Heart left ventricle (tissue), 16 donors: Measurements from ENCODE around the gene CT47C1. TPM values are rescaled to one million over a fixed set of nuclear protein-coding genes. Genes with fewer than 3 reads are reported as not detected.

Source experiments
- ATAC-seq, 4 donors: fragments of 200-7000 bp; cut with Tn5 transposase; one replicate each; pipeline ENCODE4 v1.9.1; 2020 to 2022; ENCODE audit warnings: moderate library complexity in 4 of 4, mild to moderate bottlenecking in 3 of 4, moderate number of reproducible peaks in 1 of 4
- DNase-seq, 5 donors: peaks; one replicate each; pipeline ENCODE4 v3.0.0-alpha.2; 2020
- H3K27ac ChIP-seq, 12 donors: fragments of 200-600 bp; sonication (generic) in 4 of 12; one replicate each; pipeline versions ENCODE4 v1.5.0 to v1.8.0; 2016 to 2022; ENCODE audit warnings: mild to moderate bottlenecking in 2 of 12
- H3K27me3 ChIP-seq, 9 donors: fragments of 200-600 bp; sonication (generic) in 2 of 9; one replicate each; pipeline versions ENCODE4 v1.5.1 to v1.8.0; 2016 to 2022; ENCODE audit warnings: mild to moderate bottlenecking in 3 of 9
- H3K36me3 ChIP-seq, 9 donors: fragments of 200-600 bp; sonication (generic) in 2 of 9; one replicate each; pipeline versions ENCODE4 v1.5.0 to v1.8.0; 2018 to 2022; ENCODE audit warnings: mild to moderate bottlenecking in 2 of 9
- H3K4me1 ChIP-seq, 12 donors: fragments of 200-600 bp; sonication (generic) in 4 of 12; one replicate each; pipeline versions ENCODE4 v1.5.0 to v1.8.0; 2016 to 2022; ENCODE audit warnings: mild to moderate bottlenecking in 3 of 12
- H3K4me3 ChIP-seq, 12 donors: fragments of 200-600 bp; sonication (generic) in 4 of 12; one replicate each; pipeline versions ENCODE4 v1.5.0 to v1.8.0; 2017 to 2022; ENCODE audit warnings: mild to moderate bottlenecking in 9 of 12, moderate library complexity in 4 of 12
- H3K9me3 ChIP-seq, 12 donors: fragments of 200-600 bp; sonication (generic) in 4 of 12; one replicate each; pipeline versions ENCODE4 v1.5.0 to v1.8.0; 2016 to 2022; ENCODE audit warnings: mild to moderate bottlenecking in 1 of 12
- POLR2A ChIP-seq, 2 donors: fragments of 450-650 bp; IDR thresholded peaks; one replicate each; pipeline ENCODE4 v1.6.1; 2017; ENCODE audit warnings: antibody characterized with exemption in 2 of 2, mild to moderate bottlenecking in 2 of 2, moderate library complexity in 2 of 2
- WGBS, 4 donors: extraction: QIAGEN DNeasy Blood & Tissue Kit in 2 of 4; methylation state at CpG; one replicate each; pipeline versions ENCODE4 v1.1.5 to v1.1.7; 2013 to 2018; 5-methylcytosine and 5-hydroxymethylcytosine counted together
- intact Hi-C, 10 donors: fragments of 100-400 bp; cut with DNase I; formaldehyde crosslinking; loops; one replicate each; pipeline versions ENCODE4 v1.11.1 to v1.14.2; 2022
- polyA plus RNA-seq, 2 donors: library from polyadenylated mRNA; stranded (reverse); fragments of 200-250 nt; gene quantifications; one replicate each; pipeline ENCODE4 v1.2.3, GENCODE V29; 2013
- total RNA-seq, 9 donors: library from RNA; depleted of rRNA in 2 of 9; stranded (reverse); fragments of >200 nt in 2 of 9; fragmentation: NEBNext Ultra II Directional in 3 of 9; extraction: Animal tissue kit (Norgen Biotek cat#: 25700) in 3 of 9; gene quantifications; one replicate each; pipeline versions ENCODE4 v1.1.0 to v1.2.4, GENCODE V29; 2016 to 2023
- TF ChIP-seq, protein P1 (sequence below), 12 donors: fragments of 200-600 bp; sonication (generic) in 4 of 12; IDR thresholded peaks; one replicate each; pipeline versions ENCODE4 v1.5.0 to v1.8.0; 2018 to 2022; ENCODE audit warnings: antibody characterized with exemption in 12 of 12, mild to moderate bottlenecking in 5 of 12
- donor health status: ischemic (EF 13 %, LVEDD 7.1; RV severe dilation, severe dysfunction).
- donor health status: healthy with polysubstance abuse.
- donor health status: DM: no; HTN: yes; CAD: no.
- donor health status: DM: no; HTN: no; CAD: no.
- donor health status: ischemic (EF 25% LVEDD 6.9; RV normal size, moderate dysfunction).
- donor health status: ischemic (EF 25% LVEDD 5.7; RV mildly dilated, moderate dysfunction).
- donor health status: healthy.
- donor health status: DM: yes; HTN: yes; CAD: no.
- donor health status: ischemic (EF 35%, LVEDD 5.7; RV mildly dilated, moderate dysfunction).
- donor health status: nonischemic (EF 11% LVEDD 7.7; RV severe dilation, severe dysfunction).
- donor health status: DM: yes; HTN: yes; CAD: no.
- donor health status: PGD.
- donor health status: ischemic (EF 29% LVEDD 5.4; RV normal size, mild dysfunction).
- donor health status: nonischemic (EF 23%, LVEDD 6.1; RV moderate dilation, normal function).

Gene CT47C1
- total and polyA plus RNA-seq, 11 donors = not detected

GRCh38 chrX:119042040-119042439 is 30.8 kb upstream of the CT47C1 start:
- DNase-seq (no peak), ATAC-seq (no peak)
- intact Hi-C loops = no loop called here
- 78 to 99% (median 89%) methylated on average over 3 of the region's 3 CpGs for WGBS, 4 donors
- H3K27ac ChIP-seq = peak overlapping the region in 5 of 12 donors; percentile 0 to 76 (median 50)
- peaks cover 0 to 23% (median 8%) of the 10 kb centered on the region in 12 donors for H3K4me1 ChIP-seq
- H3K9me3 ChIP-seq = no peaks in the 10 kb centered on the region
- TF ChIP-seq, protein P1, sequence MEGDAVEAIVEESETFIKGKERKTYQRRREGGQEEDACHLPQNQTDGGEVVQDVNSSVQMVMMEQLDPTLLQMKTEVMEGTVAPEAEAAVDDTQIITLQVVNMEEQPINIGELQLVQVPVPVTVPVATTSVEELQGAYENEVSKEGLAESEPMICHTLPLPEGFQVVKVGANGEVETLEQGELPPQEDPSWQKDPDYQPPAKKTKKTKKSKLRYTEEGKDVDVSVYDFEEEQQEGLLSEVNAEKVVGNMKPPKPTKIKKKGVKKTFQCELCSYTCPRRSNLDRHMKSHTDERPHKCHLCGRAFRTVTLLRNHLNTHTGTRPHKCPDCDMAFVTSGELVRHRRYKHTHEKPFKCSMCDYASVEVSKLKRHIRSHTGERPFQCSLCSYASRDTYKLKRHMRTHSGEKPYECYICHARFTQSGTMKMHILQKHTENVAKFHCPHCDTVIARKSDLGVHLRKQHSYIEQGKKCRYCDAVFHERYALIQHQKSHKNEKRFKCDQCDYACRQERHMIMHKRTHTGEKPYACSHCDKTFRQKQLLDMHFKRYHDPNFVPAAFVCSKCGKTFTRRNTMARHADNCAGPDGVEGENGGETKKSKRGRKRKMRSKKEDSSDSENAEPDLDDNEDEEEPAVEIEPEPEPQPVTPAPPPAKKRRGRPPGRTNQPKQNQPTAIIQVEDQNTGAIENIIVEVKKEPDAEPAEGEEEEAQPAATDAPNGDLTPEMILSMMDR (IDR thresholded peaks at IDR 0.05) = no peak
- no peak for TF ChIP-seq POLR2A (IDR thresholded peaks at IDR 0.05)
- H3K27me3 ChIP-seq = peaks cover 0 to 10% (median 0%) of the 10 kb centered on the region in 9 donors
- no peak overlapping the region for H3K4me3 ChIP-seq
- no peaks in the 10 kb centered on the region for H3K36me3 ChIP-seq

DNA sequence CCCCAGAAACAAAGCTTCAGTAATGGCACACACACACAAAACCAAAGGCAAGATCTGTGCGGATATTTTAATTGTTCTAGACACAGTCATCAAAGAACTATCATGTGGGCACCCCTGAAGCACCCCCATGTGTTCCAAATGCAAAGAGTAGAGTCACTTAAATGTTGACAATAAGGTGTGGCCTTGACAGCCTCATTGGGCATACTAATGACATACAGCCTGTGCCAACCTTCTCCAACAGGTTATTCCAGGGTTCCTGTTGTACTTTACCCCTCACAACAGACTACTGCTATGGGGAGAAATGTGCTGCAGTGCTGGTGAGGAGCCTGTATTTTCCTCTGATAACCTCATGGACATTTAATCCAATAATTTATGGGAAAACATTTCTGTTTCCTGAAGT is 29.8 kb upstream of the CT47C1 start:
- 69 to 100% (median 89%) methylated on average over 1 of the region's 1 CpG for WGBS, 4 donors
- intact Hi-C loops = no loop called here
- H3K4me1 ChIP-seq = peaks cover 0 to 23% (median 8%) of the 10 kb centered on the region in 12 donors
- H3K9me3 ChIP-seq = no peaks in the 10 kb centered on the region
- no peak for ATAC-seq
- no peak for DNase-seq
- TF ChIP-seq, protein P1 (IDR thresholded peaks at IDR 0.05) = no peak
- TF ChIP-seq POLR2A (IDR thresholded peaks at IDR 0.05) = no peak
- peaks cover 0 to 10% (median 0%) of the 10 kb centered on the region in 9 donors for H3K27me3 ChIP-seq
- no peak overlapping the region for H3K4me3 ChIP-seq
- H3K27ac ChIP-seq = no peak overlapping the region
- no peaks in the 10 kb centered on the region for H3K36me3 ChIP-seq

GRCh38 chrX:119045884-119046283 is 26.9 kb upstream of the CT47C1 start:
- intact Hi-C loops = no loop called here
- no peaks in the 10 kb centered on the region for H3K36me3 ChIP-seq
- TF ChIP-seq, protein P1 (IDR thresholded peaks at IDR 0.05) = no peak
- no peak for TF ChIP-seq POLR2A (IDR thresholded peaks at IDR 0.05)
- no peaks in the 10 kb centered on the region for H3K9me3 ChIP-seq
- no peak overlapping the region for H3K4me3 ChIP-seq
- WGBS, 4 donors = 83 to 100% (median 92%) methylated on average over 2 of the region's 2 CpGs
- DNase-seq (no peak), ATAC-seq (no peak)
- H3K27ac ChIP-seq = no peak overlapping the region
- H3K27me3 ChIP-seq = peaks cover 0 to 10% (median 0%) of the 10 kb centered on the region in 9 donors
- peaks cover 0 to 12% (median 1%) of the 10 kb centered on the region in 12 donors for H3K4me1 ChIP-seq

- H3K36me3 ChIP-seq = no peaks in the 10 kb centered on the region
- DNase-seq (peak in 3 of 5 donors; percentile 14 to 37 (median 35)), ATAC-seq (peak; percentile 55 to 87 (median 82))
- H3K4me3 ChIP-seq = no peak overlapping the region
- TF ChIP-seq POLR2A (IDR thresholded peaks at IDR 0.05) = no peak
- TF ChIP-seq, protein P1 (IDR thresholded peaks at IDR 0.05) = no peak
- intact Hi-C loops = no loop called here
- H3K4me1 ChIP-seq = peaks cover 0 to 17% (median 0%) of the 10 kb centered on the region in 12 donors
- no peaks in the 10 kb centered on the region for H3K9me3 ChIP-seq
- 31 to 56% (median 43%) methylated on average over 2 of the region's 2 CpGs for WGBS, 4 donors
- H3K27ac ChIP-seq = peak overlapping the region in 3 of 12 donors; percentile 19 to 35 (median 30)
- H3K27me3 ChIP-seq = peaks cover 0 to 13% (median 0%) of the 10 kb centered on the region in 9 donors
These were observed 17.1 kb upstream of the CT47C1 start for GRCh38 chrX:119055687-119056086.
